Activated CD4-positive, alpha-beta T cell treated with anti-CD3 and anti-CD28 coated beads, Interleukin-2, Interleukin-4, amounts not matched to agents 100 ng/mL and 50 ng/mL, durations not matched to agents 16 hours and 8 hours (primary cell): ENCODE data around the gene PTPN14.
"Not testable (repeated sequence)": the region's sequence is repeated elsewhere in the genome, so short reads cannot be mapped to it uniquely, and the experiment has no call there.

Experiments
- DNase-seq: peaks from one replicate; pipeline ENCODE4 v3.0.0-alpha.2; 2020; ENCODE audit warnings: low spot score

Gene PTPN14

DNA sequence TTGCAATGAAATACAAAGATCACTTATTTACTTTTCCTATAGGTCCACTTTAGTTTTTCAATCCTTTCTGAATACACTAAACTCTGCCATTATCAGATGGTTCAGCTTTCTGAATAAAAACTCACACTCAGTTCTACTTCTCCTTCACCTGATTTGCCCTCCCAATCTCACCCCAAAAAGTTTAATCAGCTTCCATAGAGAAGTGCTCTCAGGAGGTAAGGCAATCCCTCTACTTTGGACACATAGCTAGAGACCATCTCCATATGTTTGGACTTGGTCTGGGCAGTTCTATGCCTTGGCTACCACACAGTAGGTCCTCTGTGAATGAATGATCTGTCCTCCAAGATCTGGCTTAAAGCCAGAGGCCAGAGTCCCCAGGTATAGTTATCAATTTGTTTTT is 40.9 kb downstream of the PTPN14 start:
- DNase-seq, result no peak

DNA sequence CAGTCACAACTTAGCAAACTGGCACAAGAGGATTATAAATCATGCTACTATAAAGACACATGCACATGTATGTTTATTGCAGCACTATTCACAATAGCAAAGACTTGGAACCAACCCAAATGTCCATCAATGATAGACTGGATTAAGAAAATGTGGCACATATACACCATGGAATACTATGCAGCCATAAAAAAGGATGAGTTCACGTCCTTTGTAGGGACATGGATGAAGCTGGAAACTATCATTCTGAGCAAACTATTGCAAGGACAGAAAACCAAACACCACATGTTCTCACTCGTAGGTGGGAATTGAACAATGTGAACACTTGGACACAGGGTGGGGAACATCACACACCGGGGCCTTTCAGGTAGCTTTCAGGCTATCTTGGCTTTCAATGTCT is 41.8 kb downstream of the PTPN14 start:
- not testable (repeated sequence) for DNase-seq

DNA sequence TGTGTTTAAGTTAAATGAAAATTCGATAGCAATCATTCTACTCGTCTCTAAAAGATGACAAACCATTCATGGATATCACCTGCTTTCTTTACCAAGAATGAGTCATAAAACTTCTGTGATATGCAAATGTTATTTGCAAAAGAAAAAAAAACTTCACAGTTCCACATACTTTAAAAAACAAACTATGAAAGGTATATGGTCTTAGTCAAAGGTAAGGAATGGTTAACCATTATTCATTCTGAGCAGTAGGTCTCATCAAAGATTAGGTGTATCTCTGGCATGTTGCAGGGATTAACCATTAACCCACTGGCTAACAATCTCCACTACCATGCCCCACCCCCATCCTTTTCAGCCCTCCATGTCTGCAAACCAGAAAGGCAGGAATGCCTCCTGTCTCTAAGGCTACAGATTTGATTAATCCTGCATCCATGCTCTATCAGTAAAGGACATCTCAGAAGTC is 44.4 kb downstream of the PTPN14 start:
- no peak for DNase-seq

- DNase-seq, result no peak
These were observed 46.3 kb downstream of the PTPN14 start for GRCh38 chr1:214505134-214505533.

DNA sequence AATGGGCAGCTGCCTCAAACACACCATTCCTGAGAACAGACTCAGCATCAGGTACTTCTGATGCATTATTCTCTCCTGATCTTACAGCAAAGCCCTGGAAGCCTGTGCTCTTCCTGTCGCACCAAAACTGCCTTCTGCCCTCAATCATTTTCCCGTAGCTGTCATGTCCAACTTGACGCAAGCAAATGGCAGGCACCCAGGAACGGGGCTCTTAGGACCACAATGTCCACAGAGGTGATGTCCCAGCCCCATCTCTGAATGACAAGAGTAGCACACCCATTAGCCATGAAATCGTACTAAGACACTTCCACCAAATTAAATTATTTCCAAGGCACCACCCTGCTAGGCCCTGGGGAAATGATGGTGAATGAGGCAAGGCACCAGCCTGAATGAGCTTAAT is 47.1 kb downstream of the PTPN14 start:
- no peak for DNase-seq

DNA sequence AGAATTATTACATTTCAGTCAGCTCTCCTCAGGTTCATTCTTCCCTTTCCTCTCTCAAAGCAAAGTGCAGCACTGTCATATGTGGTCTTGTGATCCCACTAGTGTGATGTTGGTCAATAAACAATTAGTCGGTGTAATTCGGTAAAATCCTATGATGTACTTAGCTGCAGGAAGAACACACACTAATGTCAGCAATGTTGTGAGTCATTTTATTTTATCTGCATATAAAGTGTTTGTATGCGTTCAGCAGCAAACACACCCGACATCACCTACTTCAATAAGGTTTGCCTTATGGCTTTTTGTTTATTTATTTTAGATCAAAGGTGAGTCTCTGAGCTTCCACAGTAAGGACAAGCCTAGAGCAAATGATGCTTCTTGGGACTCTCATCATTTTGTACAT is 47.8 kb downstream of the PTPN14 start:
- no peak for DNase-seq

GRCh38 chr1:214500340-214501055 is 50.9 kb downstream of the PTPN14 start:
- no peak for DNase-seq

DNA sequence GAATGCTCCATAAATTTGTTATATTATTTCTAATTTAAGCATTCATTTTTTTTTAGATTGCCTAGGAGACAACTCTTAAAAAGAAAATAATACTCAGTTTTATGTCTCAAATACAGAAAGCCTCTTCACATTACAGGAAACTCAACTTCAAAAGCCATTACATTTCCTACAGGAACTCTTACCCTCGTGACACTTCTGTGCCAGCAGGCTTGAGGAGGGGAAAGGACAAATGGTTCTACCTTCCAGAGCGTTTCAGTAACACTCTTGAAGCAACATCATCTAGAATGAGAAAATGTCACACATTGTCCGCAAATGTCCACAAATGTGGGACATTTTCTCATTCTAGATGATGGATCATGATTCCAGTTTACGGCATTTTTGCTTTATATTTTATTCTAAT is 51.7 kb downstream of the PTPN14 start:
- no peak for DNase-seq

DNA sequence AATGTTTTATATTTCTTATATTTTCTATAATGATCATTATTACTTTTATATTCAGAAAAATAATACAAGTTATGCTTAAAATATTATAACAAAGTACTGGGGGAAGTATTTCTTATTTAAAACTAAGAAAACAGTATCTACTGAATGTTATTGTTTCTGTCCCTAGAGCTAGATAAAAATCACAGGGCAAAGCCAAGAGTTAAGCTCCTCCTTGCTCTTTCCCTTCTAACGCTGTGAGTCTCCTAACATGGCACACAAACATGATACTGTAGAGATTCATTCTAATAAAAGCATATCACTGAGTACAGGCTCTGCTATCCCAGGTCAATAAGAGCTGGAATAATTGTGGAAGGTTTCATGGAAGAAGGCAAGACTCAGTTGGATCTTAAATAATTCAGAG is 53.4 kb downstream of the PTPN14 start:
- no peak for DNase-seq

GRCh38 chr1:214496126-214496525 is 55.3 kb downstream of the PTPN14 start:
- no peak for DNase-seq

- DNase-seq, result no peak
These were observed 56.7 kb downstream of the PTPN14 start for GRCh38 chr1:214494706-214495105.

DNA sequence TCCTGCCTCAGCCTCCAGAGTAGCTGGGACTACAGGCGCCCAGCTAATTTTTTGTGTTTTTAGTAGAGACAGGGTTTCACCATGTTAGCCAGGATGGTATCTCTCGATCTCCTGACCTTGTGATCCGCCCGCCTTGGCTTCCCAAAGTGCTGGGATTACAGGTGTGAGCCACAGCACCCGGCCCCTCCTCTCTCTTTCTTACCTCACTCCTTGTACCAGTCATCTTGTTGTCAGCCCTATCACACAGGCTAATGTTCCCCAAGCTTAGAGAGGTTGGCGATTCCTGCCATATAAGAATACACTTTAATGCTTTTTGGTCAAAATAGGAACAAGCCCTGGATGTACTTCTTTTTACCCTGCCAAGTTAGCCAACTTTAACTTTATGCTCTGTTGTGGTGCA is 57.2 kb downstream of the PTPN14 start:
- not testable (repeated sequence) for DNase-seq

DNA sequence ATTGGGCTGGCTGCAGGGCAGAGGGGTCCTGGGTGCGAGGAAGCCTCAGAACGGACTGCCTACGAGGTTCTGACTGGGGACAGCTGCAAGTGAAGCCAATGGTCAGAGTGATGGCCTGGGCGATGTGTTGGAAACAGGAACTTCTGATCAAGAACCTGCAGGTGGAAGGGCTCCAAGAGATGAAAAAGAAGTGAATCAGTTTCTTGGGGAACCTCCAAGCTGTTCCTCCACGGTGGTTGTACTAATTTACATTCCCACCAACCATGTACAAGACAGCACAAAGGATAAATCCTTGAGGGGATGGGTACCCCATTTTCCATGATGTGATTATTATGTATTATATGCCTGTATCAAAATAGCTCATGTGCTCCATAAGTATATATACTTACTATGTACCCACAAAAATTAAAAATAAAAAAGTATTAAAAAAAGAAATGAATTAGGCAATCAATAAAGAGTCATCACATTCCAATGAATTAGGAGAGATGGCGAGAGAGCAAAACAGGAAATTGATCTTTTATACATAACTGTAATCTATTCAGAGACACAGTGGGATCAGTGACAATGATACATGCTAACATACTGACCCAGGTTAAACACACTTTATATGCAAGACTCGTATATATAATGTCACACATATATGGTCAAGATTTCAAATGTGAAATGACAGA is 58.1 kb downstream of the PTPN14 start:
- DNase-seq, result no peak

- DNase-seq, result no peak
These were observed 58.9 kb downstream of the PTPN14 start for GRCh38 chr1:214492401-214493075.

DNA sequence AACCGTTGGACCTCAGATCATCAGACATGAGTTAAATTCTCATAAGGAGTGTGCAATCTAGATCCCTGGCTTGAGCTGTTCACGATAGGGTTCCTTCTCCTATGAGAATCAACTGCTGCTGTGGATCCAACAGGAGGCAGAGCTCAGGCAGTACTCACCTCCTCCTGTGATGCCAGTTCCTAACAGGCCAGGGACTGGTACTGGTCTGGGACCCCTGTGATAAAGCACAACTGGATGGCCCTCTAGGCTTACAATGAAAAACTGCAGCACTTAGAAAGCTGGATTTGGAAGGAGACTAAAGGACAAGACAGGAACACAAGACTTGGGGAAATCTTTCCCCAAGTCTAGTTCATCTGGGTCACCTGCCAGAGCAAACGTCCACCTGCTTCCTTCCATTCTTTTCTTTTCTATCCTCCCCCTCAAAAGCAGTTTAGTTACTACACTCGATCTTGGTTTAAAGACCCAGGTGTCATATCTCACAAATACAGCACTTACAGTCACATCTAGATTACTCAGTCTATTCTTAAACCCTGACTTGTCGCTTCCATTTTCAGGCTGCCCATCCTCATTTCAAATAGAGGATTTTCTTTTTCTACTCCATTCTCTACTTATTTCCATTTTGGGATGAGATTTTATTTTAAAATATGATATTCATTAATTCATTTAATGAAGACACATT is 59.8 kb downstream of the PTPN14 start:
- DNase-seq, result no peak

GRCh38 chr1:214485151-214485550 is 66.3 kb downstream of the PTPN14 start:
- DNase-seq, result no peak

DNA sequence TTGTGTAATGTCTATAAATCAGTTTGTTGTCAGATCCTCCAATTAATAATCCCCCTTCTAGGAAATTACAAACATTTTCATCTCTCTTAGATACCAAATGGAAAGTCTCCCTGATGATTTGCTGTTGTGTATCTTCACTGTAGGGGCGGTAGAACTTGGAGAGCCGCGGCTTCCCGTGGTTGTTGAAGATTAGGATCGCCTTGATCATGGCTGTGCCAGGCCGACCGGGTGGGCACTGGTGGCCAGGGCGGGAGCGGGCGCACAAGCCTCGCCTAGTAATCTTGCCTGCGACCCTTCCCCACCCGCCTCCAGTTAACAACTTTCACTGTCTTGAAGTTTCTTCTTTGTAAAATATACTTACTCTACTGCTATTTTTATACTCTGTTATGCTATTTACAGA is 68.2 kb downstream of the PTPN14 start:
- not testable (repeated sequence) for DNase-seq

DNA sequence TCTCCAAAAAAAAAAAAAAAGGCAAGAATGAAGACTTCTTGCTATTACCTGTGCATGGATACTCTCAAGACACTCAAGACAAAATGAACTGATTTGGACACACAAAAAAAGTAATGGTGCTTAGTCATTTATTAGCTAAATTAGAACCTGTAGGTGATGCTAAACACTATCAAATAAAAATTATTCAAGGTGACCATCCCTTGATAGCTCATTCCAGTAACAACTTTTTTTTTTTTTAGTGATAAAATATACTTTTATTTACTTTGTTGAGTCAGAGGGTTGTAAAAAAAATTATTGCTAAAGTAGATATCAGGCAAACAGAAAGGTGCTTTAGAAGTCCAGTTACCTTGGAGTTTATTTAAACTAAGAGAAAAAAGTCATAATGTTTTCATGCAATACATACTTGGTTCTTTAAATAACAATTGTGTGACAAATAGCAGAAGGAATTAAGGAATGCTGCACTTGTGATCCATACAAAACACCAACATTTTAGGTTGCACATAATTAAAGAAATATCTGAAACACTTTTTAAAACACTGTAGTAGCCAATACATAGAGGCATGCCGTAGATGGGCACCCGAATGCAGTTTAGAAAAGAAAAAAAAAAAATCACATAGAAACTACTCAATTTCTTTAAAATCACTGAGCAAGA is 69.3 kb downstream of the PTPN14 start:
- not testable (repeated sequence) for DNase-seq

GRCh38 chr1:214476986-214477870 is 74.2 kb downstream of the PTPN14 start:
- no peak for DNase-seq

DNA sequence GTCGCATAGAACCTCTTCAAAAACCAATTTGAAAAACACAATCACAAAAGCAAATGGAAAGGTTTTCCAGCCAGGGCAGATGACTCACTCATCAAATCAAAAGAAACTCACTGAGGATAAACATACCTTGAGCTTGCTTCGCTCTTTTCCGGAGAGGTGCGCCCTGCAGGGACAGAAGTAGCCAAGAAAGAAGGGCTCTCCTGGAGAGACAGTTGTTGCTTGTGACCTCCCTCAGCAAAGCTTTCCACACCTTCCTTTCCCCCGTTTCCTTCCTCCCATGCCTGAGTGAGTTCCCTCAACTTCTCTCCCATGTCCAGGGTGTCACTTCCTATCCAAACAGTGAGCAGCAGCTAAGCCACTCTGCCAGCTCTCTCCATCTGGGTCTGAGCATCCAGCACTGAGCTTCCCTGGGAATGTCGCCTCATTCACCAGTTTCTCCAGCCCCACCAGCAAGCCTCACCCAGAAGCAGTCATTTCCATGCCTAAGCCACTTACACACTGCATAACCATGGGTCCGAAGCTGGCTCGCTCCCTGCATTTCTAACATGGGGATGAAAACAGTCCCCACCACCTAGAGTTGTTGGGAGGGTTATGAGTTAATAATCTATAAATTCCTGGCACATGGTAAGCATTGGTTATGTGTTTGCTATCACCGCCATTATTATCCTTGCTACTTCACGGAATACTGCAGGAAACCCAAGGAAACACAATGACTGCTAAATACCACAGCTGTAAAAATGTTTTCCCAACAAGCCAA is 75.0 kb downstream of the PTPN14 start:
- no peak for DNase-seq
